ENCODE measurements around the gene ITGA5.

ITGA5 gene

DNA sequence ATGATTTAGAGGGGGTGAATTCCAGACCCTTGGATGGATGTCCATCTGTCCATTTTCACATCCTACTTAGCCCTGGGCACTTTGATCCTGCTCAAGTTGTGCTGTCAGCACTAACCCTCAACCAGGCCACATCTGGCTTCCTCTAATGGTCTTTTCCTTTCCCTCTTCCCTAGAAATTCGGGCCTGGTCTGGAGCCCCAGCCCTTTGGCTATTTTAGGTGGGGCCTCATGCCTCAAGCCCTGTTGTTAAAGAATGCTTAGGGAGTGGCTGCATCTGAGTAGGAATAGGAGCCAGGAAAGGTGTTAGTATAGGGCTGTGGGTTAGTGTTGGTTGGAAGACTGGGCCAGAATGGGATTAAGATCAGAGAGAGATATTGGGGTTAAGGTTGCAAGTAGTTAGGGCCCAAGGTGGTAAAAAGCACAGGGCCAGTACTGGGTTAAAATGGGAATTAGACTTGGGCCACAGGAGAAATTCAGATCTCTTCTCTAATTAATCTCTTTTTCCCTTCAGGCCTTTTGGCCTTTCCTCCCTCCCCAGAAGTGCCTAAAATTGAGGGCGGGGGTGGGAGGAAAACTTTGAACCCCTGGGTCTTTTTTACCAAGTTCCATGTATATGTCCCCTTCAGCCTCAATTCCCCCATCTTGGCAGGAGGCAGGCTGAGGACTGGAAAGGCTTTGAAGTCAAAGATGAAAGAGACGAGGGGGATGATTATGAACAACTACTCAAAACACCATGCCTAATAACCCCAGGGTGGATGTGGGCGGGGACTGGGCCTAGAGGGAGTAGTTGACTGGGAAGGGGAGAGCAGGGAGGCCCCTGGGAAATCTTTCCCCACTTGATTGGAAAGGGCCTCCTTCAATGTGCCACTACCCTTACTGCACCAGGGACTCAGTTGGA, 30.6 kb downstream of the ITGA5 start:
- in situ Hi-C loops (cut with HindIII; ENCODE audit: low sequenced_read_pairs) = no loop called here
- no peak overlapping the region for H3K4me3 ChIP-seq (ENCODE audit: low read depth, low read length)
- DNase-seq (ENCODE audit: low read depth, low spot score) = no peak
- TF ChIP-seq, protein P1, sequence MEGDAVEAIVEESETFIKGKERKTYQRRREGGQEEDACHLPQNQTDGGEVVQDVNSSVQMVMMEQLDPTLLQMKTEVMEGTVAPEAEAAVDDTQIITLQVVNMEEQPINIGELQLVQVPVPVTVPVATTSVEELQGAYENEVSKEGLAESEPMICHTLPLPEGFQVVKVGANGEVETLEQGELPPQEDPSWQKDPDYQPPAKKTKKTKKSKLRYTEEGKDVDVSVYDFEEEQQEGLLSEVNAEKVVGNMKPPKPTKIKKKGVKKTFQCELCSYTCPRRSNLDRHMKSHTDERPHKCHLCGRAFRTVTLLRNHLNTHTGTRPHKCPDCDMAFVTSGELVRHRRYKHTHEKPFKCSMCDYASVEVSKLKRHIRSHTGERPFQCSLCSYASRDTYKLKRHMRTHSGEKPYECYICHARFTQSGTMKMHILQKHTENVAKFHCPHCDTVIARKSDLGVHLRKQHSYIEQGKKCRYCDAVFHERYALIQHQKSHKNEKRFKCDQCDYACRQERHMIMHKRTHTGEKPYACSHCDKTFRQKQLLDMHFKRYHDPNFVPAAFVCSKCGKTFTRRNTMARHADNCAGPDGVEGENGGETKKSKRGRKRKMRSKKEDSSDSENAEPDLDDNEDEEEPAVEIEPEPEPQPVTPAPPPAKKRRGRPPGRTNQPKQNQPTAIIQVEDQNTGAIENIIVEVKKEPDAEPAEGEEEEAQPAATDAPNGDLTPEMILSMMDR (IDR thresholded peaks at IDR 0.05; ENCODE audit: low read depth, low read length) = no peak

DNA sequence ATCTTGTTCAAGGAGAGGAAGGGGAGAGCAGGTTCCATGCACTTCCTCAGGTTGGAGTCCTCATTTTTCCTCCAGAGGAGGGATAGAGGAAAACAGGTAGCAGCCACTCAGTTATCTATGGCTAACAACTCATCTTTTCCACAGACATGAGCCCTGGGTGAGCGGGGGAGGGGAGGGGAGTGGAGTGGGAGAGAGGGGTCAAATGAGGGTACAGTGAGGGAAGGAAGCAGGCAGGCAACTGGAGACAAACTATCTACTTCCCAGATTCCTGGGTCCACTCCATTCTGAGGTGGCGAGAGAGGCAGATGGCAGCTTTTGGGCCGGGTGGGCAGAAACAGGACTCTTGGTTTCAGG, 32.0 kb downstream of the ITGA5 start:
- no peak for DNase-seq (ENCODE audit: low read depth, low spot score)
- no peak overlapping the region for H3K4me3 ChIP-seq (ENCODE audit: low read depth, low read length)
- TF ChIP-seq, protein P1 (IDR thresholded peaks at IDR 0.05; ENCODE audit: low read depth, low read length) = no peak
- in situ Hi-C loops (cut with HindIII; ENCODE audit: low sequenced_read_pairs) = no loop called here

DNA sequence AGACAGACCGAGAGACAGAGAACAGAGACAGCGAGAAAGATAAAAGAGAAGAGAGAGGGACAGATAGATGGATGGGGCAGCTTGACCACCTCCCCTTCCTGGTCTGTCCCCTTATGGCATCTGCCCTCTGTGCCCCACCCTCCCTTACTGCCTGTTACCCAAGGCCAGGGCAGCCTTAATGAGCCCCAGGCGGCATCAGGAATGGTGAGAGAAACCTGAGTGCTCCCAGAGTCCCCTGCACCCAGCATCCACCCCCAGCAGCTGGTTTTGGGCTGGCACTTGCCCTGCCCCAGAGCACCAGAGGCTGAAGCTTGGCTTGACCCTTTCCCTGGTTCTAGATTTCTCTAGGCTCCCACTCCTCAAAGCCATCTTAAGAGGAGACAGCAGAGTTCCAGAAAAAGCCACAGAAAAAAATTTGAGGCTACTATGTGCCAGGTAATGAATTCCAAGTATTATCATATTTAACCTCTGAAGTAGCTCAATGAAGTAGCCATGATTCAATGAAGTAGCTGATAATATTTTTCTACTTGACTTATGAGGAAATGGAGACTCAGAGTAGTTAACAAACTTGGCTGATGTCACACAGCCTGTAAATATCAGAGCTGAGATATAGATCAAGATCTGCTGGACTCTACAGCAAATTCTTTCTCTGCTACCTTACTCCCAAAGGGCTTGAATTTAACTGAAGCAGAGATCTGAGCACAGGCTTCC, 32.5 kb downstream of the ITGA5 start:
- H3K4me3 ChIP-seq (ENCODE audit: low read depth, low read length) = no peak overlapping the region
- TF ChIP-seq, protein P1 (IDR thresholded peaks at IDR 0.05; ENCODE audit: low read depth, low read length) = no peak
- in situ Hi-C loops (cut with HindIII; ENCODE audit: low sequenced_read_pairs) = no loop called here
- no peak for DNase-seq (ENCODE audit: low read depth, low spot score)

DNA sequence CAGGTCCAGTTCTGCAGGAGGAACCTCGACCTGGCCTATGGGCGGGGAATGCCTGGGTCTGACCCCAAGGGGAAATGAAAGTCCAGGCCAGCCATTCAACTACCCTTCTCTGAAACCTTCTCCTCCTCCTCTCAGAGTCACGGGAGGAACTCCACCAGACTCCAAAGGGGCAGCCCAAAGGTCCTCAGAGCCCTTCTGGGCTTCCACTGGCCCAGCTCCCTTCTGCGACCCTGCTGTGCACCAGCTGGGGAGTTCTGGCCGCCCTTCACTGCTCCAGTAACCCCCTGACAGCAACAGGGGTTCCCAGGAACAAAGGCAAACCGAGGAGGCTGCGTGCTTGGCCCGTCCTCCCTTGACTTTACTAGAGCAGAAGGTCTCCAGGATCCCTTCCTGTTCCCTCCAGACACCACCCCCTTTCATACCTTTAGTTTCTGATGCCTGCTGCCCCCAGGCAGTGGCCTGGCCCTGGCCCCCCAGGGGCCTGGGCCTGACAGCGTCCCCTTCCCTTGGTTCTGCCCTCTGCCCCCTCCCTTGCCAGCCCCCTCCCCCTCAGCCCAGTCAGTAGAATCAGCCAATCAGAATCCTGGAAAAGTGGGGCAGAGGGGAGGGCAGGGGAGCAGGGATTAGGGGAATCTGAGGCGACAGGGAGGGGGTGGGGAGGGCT, 33.7 kb downstream of the ITGA5 start:
- TF ChIP-seq, protein P1 (IDR thresholded peaks at IDR 0.05; ENCODE audit: low read depth, low read length) = no peak
- H3K4me3 ChIP-seq (ENCODE audit: low read depth, low read length) = no peak overlapping the region
- in situ Hi-C loops (cut with HindIII; ENCODE audit: low sequenced_read_pairs) = no loop called here
- no peak for DNase-seq (ENCODE audit: low read depth, low spot score)

DNA sequence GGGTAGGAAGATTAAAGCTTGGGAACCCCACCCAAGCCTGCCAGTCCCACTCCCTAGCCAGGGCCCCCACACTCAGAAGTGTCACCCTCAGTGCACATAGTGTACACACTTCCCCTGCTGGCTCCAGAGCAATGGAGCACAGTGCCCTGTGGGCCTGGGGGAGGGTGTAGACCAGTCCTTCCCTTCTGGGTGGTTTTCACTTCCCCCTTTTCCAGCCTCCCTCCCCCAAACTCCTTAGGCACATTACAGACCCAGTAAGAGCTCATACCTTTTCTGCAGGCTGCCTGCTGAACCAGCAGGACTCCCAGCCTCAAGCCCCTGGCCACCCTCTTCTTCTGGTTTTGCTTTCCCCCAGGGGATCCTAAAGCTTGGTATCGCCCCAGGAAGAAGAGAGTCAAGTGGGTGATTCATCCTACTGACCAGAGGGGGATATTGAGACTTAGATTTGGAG, 34.5 kb downstream of the ITGA5 start, which contains the start of gene ZNF385A:
ZNF385A (minus strand) TSS at position 143 of the 451 bp plus-strand sequence. CDS start 219 bp downstream, outside the sequence.
- DNase-seq (ENCODE audit: low read depth, low spot score) = no peak
- in situ Hi-C loops (cut with HindIII; ENCODE audit: low sequenced_read_pairs) = no loop called here
- H3K4me3 ChIP-seq (ENCODE audit: low read depth, low read length) = no peak within 1 kb of the TSS
- TF ChIP-seq, protein P1 (IDR thresholded peaks at IDR 0.05; ENCODE audit: low read depth, low read length) = no peak

DNA sequence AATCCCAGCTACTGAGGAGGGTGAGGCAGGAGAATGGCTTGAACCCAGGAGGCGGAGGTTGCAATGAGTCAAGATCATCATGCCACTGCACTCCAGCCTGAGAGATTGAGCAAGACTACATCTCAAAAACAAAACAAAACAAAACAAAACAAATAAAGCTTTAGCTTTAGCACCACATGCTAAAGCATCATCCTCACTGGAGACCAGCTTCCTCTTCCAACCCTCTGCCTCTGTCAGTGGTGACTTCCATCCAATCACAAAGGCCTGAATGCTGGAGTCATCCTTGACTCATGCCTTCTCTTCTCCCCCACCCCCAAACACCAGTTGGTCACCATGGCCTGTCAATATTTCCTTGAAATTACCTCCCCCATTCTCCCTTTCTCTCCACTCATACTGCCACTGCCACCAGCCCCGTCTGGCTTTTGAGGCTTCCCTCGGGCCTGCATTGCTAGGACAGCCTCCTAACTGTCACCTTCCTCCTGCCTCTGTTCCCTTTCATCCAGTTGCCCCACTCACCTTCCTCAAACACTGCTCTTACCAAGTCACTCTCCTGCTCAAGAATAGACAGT, 35.9 kb downstream of the ITGA5 start:
- H3K4me3 ChIP-seq (ENCODE audit: low read depth, low read length) = no peak overlapping the region
- DNase-seq (ENCODE audit: low read depth, low spot score) = peak; percentile 79
- in situ Hi-C loops (cut with HindIII; ENCODE audit: low sequenced_read_pairs) = no loop called here
- TF ChIP-seq, protein P1 (IDR thresholded peaks at IDR 0.05; ENCODE audit: low read depth, low read length) = no peak
